Measurements from ENCODE around the gene LRRTM3.

LRRTM3 gene

DNA sequence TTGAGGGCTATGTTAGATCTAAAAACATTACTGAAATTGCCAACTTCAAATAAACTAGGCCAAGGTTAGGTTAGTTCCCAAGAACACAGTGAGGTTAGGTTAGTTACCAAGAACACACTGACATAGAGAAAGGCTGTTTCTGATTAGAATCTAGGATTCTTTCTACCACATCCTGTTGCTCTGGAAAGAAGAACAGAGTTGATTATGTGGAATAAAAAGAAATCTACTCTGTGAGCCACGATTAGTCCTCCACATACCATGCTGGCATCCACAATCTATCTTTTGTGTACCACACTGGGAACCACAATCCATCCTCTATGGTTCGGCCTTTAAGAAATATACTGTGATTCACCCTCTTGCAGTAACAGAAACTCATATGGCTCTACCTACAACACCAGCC, 91.4 kb downstream of the LRRTM3 start:
- no peak for DNase-seq

DNA sequence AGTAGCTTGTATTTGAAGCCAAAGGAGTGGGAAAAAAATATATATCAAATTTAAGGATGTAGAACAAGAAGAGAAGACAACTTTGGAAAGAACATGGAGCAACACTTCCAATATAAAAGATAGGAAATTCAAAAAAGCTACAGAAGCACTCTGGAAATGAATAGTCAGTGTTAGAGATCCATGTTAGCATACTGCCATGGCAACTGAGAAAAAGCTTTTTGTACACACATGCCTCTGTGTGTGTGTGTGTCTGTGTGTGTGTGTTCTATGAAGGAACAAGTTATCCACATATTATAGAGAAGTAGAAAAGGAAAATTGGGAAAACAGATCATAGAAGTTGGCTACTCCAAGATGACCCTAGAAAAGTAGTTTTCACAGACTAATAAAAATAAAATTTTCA, 96.3 kb downstream of the LRRTM3 start:
- no peak for DNase-seq

DNA sequence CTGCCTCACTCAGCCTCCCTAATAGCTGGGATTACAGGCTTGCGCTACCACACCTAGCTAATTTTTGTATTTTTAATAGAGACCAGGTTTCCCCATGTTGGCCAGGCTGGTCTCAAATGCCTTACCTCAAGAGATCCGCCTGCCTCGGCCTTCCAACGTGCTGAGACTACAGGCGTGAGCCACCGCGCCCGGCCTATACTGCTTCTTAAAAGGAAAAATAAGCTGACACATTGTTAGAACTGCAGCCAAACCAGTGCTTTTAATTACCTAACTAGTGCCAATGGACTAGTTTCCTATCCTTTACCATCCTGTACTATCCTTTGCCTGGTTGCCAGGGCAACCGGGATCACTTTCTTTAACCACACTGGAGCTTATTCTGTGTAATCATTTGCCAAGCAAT, 108.0 kb downstream of the LRRTM3 start:
- DNase-seq: no peak

DNA sequence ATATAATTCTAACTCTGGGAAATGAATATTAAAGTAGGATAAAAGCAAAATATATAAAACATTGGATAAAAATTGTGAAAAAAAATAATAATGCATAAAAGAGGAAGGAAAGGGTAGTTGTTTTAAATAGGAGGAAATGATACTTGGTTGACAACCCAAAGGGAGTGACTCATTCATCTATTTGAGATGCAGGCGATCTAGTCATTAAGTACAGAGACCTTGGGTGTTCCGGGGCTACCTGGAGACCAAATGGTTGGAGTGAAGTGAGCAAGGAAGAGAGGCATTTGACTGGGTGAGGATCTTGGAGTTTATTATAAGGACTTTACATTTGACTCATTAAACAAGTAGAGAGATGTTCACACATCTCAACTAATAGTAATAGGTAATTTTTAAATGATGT, 111.0 kb downstream of the LRRTM3 start:
- DNase-seq: no peak

DNA sequence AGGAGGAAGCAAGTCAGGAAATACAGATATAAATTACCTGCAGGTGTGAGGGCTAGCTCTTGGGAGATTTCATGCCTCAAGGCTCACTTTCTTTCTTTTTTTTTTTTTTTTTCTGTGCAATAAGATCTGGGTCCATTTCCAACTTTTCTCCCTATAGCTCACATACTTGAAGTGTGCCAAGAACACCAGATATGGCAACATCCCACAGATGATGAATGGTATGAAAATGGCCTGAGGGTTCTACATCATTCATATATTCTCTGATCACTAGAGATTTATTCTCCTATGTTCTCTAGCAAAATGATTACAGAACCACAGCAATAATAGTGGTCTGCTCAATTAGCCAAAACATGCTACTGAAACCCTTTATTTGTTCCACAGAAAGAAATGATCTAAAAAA, 117.2 kb downstream of the LRRTM3 start:
- no peak for DNase-seq

DNA sequence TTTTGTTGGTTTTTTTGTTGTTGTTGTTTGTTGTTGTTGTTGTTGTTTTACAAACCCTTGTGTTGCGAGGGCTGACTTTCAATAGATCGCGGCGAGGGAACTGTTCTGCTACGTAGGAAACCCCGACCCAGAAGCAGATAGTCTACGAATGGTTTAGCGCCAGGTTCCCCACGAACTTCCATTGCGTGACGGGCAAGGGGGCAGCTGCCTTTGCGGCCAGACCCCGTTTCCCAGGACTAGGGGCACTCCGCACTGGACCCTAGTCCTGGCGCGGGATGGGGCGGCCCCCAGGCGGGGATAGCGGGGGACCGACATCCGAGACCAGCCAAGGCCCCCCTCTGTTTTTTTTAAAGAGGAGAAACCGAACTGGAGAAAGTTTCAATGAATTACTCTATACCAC, 119.6 kb downstream of the LRRTM3 start:
- DNase-seq: peak in 1 of 51 donors; percentile 1

DNA sequence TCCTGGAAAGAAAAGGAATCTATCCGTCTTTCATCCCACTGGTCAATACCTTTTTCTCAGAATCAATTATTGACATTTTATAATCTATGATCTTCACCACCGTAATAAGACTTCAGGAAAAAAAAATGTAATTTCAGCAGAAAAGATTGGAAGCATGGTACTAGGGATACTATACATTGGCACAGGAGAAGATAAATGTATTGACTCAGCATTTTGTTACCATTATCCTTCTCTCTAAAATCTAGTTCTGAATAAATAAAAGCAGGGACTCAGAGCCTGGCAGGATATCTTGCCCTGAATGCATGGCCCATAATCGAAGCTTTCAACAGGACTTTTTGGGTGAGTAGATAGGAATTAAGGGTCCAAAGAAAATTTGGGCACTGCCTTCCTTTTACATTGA, 120.7 kb downstream of the LRRTM3 start:
- no peak for DNase-seq

DNA sequence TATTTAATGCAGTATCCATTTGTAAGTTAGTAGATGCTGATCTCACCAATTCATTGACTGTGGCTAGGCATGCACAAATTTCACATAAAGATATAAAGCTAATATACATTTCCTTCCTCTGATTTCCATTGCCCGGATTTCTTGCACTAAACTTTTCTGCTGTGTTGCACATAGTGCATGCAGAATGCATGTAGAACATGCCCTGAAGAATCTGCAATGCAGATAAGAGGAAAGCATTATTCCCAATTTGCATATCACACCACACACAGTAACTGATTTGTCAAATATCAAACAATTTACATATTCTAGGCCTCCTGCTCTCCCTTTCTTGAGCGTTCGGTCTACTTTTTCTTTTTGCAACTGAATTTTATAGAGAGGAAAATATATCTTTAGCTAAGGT, 124.2 kb downstream of the LRRTM3 start:
- no peak for DNase-seq

DNA sequence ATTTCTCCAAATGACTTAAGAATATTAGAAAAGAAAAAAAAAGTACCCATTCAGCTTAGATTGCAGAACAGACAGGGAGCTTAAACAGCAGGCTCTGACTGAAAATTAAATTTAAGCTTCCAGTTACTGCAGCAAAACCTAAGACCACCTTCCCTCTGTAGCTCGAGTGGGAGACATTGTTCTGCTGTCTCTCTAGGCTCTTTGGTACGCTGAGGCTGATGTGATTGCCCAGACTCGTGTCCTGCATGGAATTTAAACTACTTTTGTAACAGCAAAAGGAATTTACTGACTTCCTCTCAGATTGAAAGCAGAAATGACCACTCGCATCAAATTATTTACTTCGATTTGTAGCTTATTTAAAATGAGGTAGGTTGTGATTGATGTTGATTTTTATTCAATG, 124.6 kb downstream of the LRRTM3 start:
- DNase-seq: peak in 4 of 51 donors; percentile 2 to 13 (median 4)

DNA sequence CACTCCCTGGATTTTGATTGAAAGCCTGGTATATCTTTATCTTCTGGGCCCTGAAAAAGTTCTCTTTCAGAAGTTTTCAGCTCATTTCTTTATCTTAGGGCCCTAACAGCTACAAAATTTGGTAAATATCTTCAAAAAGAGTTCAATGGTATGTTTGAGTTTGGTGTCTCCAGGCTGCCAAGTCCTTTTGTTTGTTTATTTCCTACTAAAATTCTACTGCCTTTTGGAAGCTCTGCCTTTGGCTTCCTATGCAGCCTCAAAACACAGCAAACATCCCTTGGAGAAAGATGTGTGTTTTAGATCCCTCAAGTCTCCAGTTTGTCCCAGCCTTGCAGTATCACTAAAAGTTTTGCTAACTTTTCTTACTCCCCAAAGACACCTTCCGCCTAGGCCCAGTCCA, 146.8 kb downstream of the LRRTM3 start:
- no peak for DNase-seq

DNA sequence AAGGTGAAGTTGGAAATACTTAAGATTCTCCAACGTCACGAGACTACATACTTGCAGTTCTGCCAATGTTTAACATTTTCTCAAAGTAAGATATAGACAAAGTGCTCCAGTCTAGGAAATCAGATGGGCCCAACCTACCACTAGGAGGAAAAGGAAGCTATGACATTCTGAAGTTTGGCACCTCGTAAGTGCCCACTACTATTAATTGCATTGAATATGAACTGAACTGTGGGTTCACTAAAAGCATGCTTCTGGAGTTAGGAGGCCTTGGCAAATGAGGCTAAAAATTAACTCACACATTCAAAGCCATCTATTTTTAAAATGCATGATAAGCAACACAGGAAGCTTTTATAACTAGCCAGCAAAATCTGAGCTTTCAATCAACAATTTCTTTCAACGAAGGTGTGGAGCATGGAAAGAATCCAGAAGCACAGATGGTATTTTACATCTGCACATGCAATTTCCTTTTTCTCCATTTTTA, 149.7 kb downstream of the LRRTM3 start:
- no peak for DNase-seq

DNA sequence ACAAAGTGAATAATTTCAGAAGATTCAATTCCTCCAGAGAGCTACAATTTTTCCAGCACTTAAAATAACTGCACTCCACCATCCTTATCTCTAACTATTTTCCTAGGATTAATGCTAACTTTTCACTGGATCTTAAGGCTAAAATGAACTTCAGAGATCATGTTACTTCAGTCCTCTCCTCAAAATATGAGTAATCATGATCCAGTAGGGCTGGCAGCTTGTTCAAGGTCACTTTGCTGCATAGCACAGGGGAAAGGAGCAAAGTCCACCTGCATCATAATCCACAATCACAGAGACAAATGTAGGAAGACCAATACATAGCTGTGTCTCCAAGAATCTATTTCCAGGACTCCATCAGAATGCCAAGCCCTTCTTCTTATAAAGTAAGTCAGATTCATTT, 150.3 kb downstream of the LRRTM3 start:
- DNase-seq: no peak

DNA sequence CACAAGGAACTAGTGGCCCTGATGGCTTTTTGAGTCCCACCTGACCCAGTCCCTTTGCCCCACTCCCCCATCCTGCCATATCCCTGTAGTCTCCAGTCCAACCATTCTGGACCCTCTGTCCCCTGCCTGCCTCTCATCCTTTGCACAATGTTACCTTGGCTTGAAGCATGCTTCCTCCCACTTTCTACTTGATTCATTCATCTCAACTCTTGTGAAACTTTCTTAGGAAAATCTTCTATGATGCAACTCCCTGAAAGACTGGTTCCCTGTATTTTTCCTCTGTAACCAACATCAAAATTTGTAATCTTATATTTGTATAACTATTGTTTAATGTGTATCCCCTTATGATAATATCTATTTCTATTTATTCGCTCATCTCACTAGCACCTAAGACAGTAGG, 151.5 kb downstream of the LRRTM3 start:
- no peak for DNase-seq

DNA sequence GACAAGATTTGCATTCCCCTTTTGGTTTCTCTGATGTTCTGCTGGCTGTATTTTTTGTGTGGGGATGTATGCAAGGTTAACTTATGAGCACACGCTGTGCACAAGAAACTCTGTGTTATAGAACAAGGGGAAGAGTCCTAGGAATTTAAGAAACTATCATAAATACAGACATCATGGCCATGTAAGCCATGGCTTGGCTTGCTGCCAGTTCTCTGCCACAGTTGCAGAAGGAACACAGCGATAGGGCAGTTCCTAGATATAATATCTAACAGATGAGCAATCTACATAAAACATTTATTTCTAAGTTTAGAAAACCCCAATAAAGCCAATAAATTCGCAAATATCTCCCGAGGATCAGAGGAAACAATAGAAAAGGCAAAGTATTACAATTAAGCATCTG, 153.3 kb downstream of the LRRTM3 start:
- DNase-seq: peak in 10 of 51 donors; percentile 1 to 31 (median 6)

DNA sequence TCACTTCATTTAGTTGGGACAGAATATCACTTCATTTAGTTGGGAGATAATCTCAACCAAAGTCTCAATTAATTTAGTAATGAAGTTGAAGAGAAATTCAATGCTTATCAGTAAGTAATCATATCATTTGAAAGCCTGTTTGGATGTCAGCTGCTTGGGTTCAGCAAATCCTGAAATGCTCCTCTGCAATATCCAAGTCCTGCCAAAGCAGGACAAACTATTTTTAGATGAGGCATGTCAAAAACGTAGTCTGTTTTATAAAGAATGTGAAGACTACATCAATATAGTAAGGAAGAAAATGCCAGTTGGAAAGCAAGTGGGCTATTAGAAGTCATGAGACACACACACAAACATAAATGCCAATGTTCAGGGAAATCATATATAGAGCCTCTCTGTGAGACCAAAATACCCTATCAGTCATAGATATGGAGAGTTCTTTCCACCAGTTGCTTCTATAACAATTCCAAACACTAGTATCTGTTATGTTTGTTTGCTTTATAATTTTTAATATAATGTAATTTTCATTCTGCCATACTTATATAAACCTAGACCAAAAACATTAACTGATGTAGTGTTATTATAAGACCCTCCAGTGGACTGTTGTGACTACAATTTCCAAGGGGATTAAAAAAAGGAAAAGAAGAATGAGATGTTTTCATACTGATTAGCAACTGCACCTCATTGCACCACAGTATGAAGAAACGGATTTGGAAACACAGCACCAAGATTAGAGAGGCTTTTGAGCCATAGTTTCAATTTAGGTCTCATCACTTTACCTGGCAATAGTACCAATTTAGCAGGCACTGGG, 160.7 kb downstream of the LRRTM3 start:
- DNase-seq: no peak

DNA sequence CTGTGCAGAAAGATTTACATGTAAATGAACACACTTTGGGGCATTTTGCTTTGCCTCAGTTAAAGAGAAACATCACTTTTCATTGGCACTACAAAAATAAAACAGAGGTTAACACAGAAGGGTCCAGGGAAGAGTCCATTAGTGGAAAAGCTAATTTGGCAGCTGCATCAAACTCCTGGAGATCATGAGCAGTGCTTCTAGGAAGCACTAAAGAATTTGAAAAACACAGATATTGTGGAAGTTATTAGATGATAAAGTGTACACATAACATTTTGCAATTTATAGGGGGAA, 161.2 kb downstream of the LRRTM3 start:
- no peak for DNase-seq

DNA sequence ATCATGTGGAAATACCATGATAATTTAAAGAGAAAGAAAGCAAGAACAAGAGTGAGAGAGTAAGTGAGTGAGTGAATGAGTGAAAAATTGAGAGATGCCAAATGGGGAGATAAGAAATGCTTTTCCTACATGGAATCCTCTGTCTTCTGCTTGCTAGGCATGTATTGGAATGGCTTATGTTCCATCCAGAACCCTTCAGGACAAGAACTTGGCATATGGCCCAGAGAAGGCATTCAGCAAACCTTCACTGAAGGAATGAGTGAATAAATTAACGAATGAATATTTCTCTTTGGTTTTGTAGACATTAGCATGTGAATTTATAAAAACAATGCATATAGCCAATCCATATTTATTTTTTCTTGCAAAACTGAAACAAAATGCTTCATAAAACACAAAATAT, 162.2 kb downstream of the LRRTM3 start:
- peak in 2 of 51 donors; percentile 1 to 7 for DNase-seq

DNA sequence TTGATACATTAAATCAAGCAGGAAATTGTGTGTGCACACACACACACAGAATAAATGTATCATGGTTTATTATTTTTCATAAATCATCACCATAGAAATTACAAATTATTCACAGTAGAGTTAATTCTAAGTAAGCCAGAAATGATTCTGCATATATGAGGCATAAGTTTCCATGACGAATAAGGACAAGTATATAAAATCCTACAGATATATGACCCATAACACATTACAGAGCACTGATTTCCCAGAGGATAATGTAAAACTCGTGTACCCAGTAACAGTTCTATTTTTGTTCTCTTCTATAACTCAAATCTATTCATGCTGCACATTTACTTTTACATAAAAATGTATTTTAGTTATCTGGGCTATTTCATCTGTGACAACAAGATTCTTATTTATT, 169.7 kb downstream of the LRRTM3 start:
- DNase-seq: no peak

DNA sequence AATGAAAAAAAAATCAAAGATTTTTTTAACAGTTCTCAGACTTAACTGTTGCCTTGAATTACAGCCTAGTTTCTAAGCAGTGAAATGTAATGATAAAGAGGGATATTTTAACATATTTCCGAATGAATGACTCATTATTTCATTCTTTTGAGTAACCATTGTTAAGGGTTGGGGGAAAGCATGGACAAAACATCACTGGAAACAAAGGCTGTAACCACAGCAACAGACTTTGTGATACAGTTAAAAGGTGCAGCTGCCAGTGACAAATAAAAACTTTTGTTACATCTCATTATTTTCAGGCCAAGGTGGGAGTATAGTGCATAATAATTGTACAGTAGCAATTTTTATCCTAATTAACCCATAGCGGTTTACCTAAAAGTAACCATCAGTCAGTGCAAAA, 172.6 kb downstream of the LRRTM3 start:
- no peak for DNase-seq

DNA sequence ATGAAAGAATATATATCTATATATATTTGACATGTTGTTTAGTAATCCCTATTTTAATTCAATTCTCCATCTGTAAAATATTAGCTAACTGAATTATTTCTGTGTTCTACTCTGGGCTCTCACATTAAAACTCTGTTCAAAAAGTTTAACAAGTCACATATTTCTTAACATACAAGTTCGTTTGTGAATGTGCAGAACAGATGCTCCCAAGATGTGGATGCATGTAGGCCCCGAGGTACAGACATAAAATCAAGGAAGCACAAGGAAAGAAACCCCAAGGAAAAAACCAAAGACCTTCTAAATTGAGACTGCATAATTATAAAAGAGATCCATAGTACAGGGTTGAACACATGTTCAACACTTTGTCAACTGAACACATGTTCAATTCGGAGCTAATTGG, 175.1 kb downstream of the LRRTM3 start:
- no peak for DNase-seq

DNA sequence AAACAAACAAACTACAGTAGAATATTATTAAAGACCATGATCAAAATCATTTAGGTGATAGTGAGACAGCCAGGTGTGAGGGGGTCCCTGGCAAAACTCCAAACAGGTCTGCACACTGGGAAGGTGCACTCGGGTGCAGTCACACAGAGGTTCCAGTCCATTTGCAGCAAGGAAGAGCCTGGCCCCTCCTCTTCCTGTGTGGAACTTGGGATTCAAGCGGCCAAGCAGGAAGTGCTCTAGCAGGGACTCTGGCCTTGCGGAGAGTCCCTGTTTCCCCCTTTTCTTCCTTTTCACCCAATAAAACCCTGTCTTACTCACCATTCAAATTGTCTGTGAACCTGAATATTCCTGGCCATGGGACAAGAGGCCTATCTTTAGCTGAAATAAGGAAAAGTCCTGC, 181.8 kb downstream of the LRRTM3 start:
- no peak for DNase-seq

DNA sequence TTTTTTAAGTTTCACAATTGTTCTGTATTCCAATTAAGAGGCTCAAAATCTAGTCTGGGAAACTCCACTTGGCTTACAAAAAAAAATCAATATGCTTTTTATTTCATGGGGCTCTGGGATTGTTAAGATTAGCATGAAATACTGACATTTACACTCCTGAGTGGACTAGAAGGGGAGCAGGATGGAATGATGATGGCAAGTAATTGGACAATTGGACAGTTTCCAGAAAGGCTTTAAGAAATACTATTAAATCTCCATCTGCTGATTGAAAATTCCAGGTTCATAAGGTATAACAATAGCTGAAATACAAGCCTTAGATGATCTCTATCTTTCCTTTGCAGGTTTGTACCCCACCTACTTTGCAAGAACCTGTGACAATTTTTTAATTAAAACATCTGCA, 184.4 kb downstream of the LRRTM3 start:
- DNase-seq: no peak

DNA sequence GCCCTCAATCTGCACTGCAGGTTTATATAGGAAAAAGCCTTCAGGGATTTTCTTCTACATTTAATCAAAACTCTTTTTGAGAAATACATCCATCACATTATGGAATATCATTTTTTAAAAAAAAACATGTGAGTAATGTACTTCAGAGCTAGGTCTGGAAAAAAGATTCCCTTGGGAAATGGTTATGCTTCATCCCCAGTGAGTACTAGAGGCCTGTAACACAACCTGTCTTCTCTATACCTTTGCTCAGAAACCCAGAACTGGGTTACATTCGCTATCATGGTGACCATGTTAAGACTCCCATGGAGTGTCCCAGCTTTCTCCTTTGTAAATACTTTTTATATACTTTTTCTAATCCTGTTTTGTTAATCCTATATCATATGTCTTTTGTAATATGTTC, 186.9 kb downstream of the LRRTM3 start:
- DNase-seq: no peak

DNA sequence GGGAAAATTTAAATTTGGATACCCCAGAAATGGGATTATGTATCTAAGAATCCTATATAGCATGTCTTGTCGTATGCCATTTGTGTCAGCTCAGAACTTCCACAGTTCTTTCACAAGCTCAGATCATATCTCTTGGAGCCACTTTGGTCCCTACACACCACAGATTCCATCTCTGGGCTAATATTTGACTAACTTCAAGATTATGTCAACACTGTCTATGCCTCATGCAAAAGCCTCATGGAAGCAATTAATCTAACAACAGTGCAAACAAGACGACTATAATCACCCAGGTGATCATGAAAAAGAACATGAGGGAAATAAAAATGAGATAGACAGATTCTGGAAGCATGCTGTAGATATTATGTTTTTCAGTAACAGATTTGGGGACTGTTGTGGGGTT, 189.1 kb downstream of the LRRTM3 start:
- no peak for DNase-seq
